PC-3 (cell line): ENCODE results near the gene NCOA1. TPM values are rescaled to one million over a fixed set of nuclear protein-coding genes. Genes with fewer than 3 reads are reported as not detected.
A peak's percentile ranks its signal among the peaks of the same experiment; 100 is the strongest.

Experiments used
- ATAC-seq: fragments of 200-7000 bp; cut with Tn5 transposase; 2 replicates; pipeline ENCODE4 v1.9.1; 2020; ENCODE audit warnings: mild to moderate bottlenecking, moderate library complexity
- BruUV-seq: library from RNA; stranded (reverse); fragments of 400-500 nt; replicated peaks from 2 replicates; lab custom pipeline; 2021; lab: Mats Ljungman, UMichigan
- CTCF ChIA-PET: fragments of 300-600 bp; sonication (Branson Sonifier 250); formaldehyde crosslinking; loops from one replicate; lab custom pipeline; 2022; ENCODE audit warnings: antibody characterized with exemption; lab: Charles Lee
- POLR2A ChIA-PET: fragments of 300-600 bp; sonication (Branson Sonifier 250); formaldehyde crosslinking; loops from one replicate; lab custom pipeline; 2022; ENCODE audit warnings: antibody characterized with exemption; ENCODE audit not compliant: unreplicated experiment; lab: Charles Lee
- DNase-seq: peaks from one replicate; pipeline ENCODE4 v3.0.0-alpha.2; 2015
- H2AFZ ChIP-seq: fragments of 300-600 bp; sonication (generic); 2 replicates; pipeline ENCODE4 v1.6.0; 2016; ENCODE audit warnings: antibody characterized with exemption, low read length
- H3F3A ChIP-seq: fragments of 300-600 bp; sonication (generic); one replicate; pipeline ENCODE4 v1.6.0; 2017; ENCODE audit warnings: antibody characterized with exemption, low read length, control low read depth, mild to moderate bottlenecking; ENCODE audit not compliant: unreplicated experiment
- H3K27ac ChIP-seq: fragments of 300-600 bp; sonication (generic); 2 replicates; pipeline ENCODE4 v1.5.1; 2016; ENCODE audit warnings: mild to moderate bottlenecking, low read length
- H3K27me3 ChIP-seq: fragments of 300-600 bp; sonication (generic); 2 replicates; pipeline ENCODE4 v1.6.1; 2016; ENCODE audit warnings: low read length, mixed read lengths
- H3K36me3 ChIP-seq: fragments of 300-600 bp; sonication (generic); 2 replicates; pipeline ENCODE4 v1.6.1; 2016; ENCODE audit warnings: low read depth, mixed run types, low read length, mixed read lengths
- H3K4me1 ChIP-seq: fragments of 300-600 bp; sonication (generic); 2 replicates; pipeline ENCODE4 v1.5.1; 2016; ENCODE audit warnings: low read length; ENCODE audit not compliant: insufficient read depth
- H3K4me2 ChIP-seq: fragments of 300-600 bp; sonication (generic); 2 replicates; pipeline ENCODE4 v1.6.0; 2016; ENCODE audit warnings: low read length
- H3K4me3 ChIP-seq: fragments of 300-600 bp; sonication (generic); 2 replicates; pipeline ENCODE4 v1.5.1; 2016; ENCODE audit warnings: mild to moderate bottlenecking, low read length, mixed read lengths
- H3K79me2 ChIP-seq: fragments of 300-600 bp; sonication (generic); 2 replicates; pipeline ENCODE4 v1.6.1; 2017; ENCODE audit warnings: low read length, mixed read lengths
- H3K9ac ChIP-seq: fragments of 300-600 bp; sonication (generic); 2 replicates; pipeline ENCODE4 v1.6.0; 2016; ENCODE audit warnings: mild to moderate bottlenecking, low read length
- H3K9me2 ChIP-seq: fragments of 300-600 bp; sonication (generic); replicated peaks from 2 replicates; pipeline ENCODE4 v1.6.1; 2016; ENCODE audit warnings: mixed run types, low read length, mixed read lengths
- H3K9me3 ChIP-seq: fragments of 300-600 bp; sonication (generic); 2 replicates; pipeline ENCODE4 v1.6.1; 2016; ENCODE audit warnings: low read length, mixed read lengths
- H4K20me1 ChIP-seq: fragments of 300-600 bp; sonication (generic); 2 replicates; pipeline ENCODE4 v1.6.1; 2016; ENCODE audit warnings: low read length, mixed read lengths
- EZH2 ChIP-seq: fragments of 300-600 bp; sonication (generic); IDR thresholded peaks from one replicate; pipeline ENCODE4 v1.6.1; 2017; ENCODE audit warnings: antibody characterized with exemption, mild to moderate bottlenecking, low read length; ENCODE audit not compliant: unreplicated experiment
- EZH2phosphoT487 ChIP-seq: fragments of 300-600 bp; sonication (generic); IDR thresholded peaks from 2 replicates; pipeline ENCODE4 v1.6.1; 2018; ENCODE audit warnings: mild to moderate bottlenecking, antibody characterized with exemption, low read length, borderline replicate concordance
- intact Hi-C: fragments of 100-400 bp; cut with micrococcal nuclease; formaldehyde crosslinking; loops from 2 replicates; pipeline ENCODE4 v1.9.0; 2023
- total RNA-seq: library from RNA; depleted of rRNA; stranded (reverse); fragments of >200 nt; gene quantifications from 2 replicates; pipeline ENCODE4 v1.2.3, GENCODE V29; 2014
- TF ChIP-seq, protein P1 (sequence below): fragments of 300-600 bp; sonication (generic); conservative IDR thresholded peaks from 2 replicates; pipeline ENCODE4 v1.5.1; 2017; ENCODE audit warnings: antibody characterized with exemption, low read depth, mild to moderate bottlenecking, low read length

NCOA1 gene
- total RNA-seq, 1 experiment from 2014 or later = 7.5 TPM

DNA sequence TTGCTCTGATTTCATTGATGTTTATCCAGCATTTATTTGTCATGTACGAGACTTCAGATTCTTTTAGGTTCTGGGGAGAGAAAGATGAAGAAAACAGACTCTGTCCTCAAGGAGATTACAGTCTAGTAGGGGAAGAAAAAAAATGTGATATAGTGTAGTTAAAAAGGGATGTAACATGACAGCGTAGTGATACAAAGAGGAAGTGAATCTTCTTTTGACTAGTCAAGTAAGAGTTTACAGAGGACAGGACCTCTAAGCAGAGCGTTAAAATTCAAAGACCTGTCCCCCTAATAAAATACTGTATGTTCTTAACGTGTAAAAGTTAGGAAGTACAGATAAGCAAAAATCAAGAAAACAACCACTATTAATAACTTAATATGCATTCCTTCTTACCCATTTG, 47.7 kb downstream of the NCOA1 start:
- no peak overlapping the region for H3K4me3 ChIP-seq
- no peak overlapping the region for H3K27ac ChIP-seq
- no peaks in the 10 kb centered on the region for H3K27me3 ChIP-seq
- no peaks in the 10 kb centered on the region for H3K79me2 ChIP-seq
- H3F3A ChIP-seq = no peaks in the 10 kb centered on the region
- POLR2A ChIA-PET = no interaction called here
- H3K4me1 ChIP-seq = peaks cover 3% of the 10 kb centered on the region; the same call in 1 of the 2 replicates
- no peaks in the 10 kb centered on the region for H3K36me3 ChIP-seq
- intact Hi-C loops = no loop called here
- H4K20me1 ChIP-seq = no peaks in the 10 kb centered on the region
- H2AFZ ChIP-seq = no peak overlapping the region
- no peak overlapping the region for H3K9ac ChIP-seq
- BruUV-seq = no TSS peak
- CTCF ChIA-PET = no interaction called here
- ATAC-seq (no peak), DNase-seq (no peak)
- no peaks in the 10 kb centered on the region for H3K9me2 ChIP-seq
- TF ChIP-seq, protein P1, sequence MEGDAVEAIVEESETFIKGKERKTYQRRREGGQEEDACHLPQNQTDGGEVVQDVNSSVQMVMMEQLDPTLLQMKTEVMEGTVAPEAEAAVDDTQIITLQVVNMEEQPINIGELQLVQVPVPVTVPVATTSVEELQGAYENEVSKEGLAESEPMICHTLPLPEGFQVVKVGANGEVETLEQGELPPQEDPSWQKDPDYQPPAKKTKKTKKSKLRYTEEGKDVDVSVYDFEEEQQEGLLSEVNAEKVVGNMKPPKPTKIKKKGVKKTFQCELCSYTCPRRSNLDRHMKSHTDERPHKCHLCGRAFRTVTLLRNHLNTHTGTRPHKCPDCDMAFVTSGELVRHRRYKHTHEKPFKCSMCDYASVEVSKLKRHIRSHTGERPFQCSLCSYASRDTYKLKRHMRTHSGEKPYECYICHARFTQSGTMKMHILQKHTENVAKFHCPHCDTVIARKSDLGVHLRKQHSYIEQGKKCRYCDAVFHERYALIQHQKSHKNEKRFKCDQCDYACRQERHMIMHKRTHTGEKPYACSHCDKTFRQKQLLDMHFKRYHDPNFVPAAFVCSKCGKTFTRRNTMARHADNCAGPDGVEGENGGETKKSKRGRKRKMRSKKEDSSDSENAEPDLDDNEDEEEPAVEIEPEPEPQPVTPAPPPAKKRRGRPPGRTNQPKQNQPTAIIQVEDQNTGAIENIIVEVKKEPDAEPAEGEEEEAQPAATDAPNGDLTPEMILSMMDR = no peak
- no peak for TF ChIP-seq EZH2
- TF ChIP-seq EZH2phosphoT487 = no peak
- H3K4me2 ChIP-seq = no peak overlapping the region
- H3K9me3 ChIP-seq = no peaks in the 10 kb centered on the region

DNA sequence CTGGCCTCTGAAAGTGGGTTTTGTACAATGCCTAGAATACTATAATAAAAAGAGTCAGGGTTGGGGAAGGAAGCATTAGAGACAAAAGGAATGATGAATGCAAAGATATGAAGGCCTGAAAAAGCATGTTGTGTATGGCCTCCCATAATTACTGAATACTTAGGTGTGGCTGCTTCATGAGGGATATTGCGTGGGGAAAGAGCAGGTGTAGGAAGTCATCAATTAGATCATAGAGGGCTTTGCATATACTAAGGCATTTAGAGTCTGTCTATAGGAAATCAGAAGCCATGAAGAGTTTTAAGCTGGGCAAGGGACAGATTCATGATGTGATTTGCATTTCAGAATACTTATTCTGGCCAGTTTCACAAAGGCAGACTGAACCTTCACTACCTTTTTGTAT, 48.2 kb downstream of the NCOA1 start:
- Histone ChIP-seq H3K4me3 (no peak overlapping the region), H3K27me3 (no peaks in the 10 kb centered on the region), H3K36me3 (no peaks in the 10 kb centered on the region), H3K9me2 (no peaks in the 10 kb centered on the region), H3F3A (no peaks in the 10 kb centered on the region), H2AFZ (no peak overlapping the region), H3K4me2 (no peak overlapping the region), H3K4me1 (peaks cover 3% of the 10 kb centered on the region; the same call in 1 of the 2 replicates), H3K9me3 (no peaks in the 10 kb centered on the region), H3K79me2 (no peaks in the 10 kb centered on the region), H3K27ac (no peak overlapping the region), H3K9ac (no peak overlapping the region), H4K20me1 (no peaks in the 10 kb centered on the region)
- ChIA-PET CTCF (no interaction called here), POLR2A (no interaction called here)
- no peak for DNase-seq
- no peak for ATAC-seq
- BruUV-seq = no TSS peak
- no peak for TF ChIP-seq EZH2
- intact Hi-C loops = no loop called here

DNA sequence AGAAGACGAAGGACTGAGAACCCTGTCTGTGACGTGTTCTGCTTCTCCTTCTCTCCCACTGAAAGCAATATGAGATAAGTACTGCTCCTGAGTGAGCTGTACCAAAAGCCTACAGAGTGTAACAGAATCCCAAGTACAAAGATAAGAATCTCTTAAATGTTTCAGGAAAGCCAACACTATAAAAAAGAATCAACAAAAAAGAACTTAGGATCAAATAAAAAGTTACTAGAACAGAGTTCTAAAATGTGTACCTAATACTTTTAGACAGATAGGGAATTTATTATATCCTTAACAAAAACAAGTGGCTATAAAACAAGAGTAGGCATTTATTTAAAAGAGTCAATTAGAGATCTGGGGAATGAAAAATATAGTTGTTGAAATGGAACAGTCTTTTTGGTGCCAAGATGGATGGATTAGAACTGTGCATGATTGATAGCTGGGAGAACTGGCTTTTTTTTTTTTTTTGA, 49.0 kb downstream of the NCOA1 start:
- Histone ChIP-seq H3K4me3 (no peak overlapping the region), H3K36me3 (no peaks in the 10 kb centered on the region), H3K79me2 (no peaks in the 10 kb centered on the region), H3K27ac (no peak overlapping the region), H3K4me1 (peaks cover 3% of the 10 kb centered on the region; the same call in 1 of the 2 replicates), H4K20me1 (no peaks in the 10 kb centered on the region), H3K9ac (no peak overlapping the region), H3K9me2 (no peaks in the 10 kb centered on the region), H3K4me2 (no peak overlapping the region), H3K9me3 (no peaks in the 10 kb centered on the region), H3F3A (no peaks in the 10 kb centered on the region), H2AFZ (no peak overlapping the region), H3K27me3 (no peaks in the 10 kb centered on the region)
- ChIA-PET CTCF (no interaction called here), POLR2A (no interaction called here)
- no TSS peak for BruUV-seq
- TF ChIP-seq, protein P1 = no peak
- TF ChIP-seq EZH2phosphoT487 = no peak
- no peak for TF ChIP-seq EZH2
- DNase-seq (peak; percentile 14), ATAC-seq (peak; percentile 88)
- intact Hi-C loops = loop anchor here (5.0 kb wide), 1 partner anchor 48 kb away; the partner anchor contains the start of gene NCOA1
